ENCODE results near the gene DNAJA3.

DNAJA3 gene

DNA sequence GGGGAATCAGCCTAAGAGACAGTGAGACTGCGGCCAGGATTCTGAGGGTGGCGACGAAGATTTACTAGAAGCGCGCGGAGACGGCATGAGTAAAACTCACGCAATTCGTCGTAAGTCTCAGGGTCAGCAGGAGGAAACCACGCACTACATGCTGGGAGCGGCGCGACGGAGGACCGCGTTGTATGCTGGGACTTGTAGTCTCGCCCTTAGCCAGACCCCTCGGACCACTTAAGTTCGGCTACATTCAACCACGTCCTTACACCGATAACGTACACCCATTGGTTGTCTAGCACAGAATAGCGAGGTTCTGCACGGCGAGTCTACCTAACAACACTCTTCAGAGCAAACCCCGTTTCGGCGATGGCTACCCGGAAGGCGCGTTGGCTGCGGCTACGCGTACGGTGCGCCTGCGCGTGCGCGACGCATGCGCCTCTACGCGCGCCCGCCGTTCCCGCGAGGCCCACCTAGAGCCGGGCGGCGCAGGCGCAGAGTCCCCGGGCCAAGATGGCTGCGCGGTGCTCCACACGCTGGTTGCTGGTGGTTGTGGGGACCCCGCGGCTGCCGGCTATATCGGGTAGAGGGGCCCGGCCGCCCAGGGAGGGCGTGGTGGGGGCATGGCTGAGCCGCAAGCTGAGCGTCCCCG lies at the start of gene DNAJA3:
Gene DNAJA3, plus strand, starts transcription at position 491 of the 643 bp plus-strand sequence. Its CDS starts 14 bp downstream, at position 505.
- DNase-seq: peak; percentile 96

DNA sequence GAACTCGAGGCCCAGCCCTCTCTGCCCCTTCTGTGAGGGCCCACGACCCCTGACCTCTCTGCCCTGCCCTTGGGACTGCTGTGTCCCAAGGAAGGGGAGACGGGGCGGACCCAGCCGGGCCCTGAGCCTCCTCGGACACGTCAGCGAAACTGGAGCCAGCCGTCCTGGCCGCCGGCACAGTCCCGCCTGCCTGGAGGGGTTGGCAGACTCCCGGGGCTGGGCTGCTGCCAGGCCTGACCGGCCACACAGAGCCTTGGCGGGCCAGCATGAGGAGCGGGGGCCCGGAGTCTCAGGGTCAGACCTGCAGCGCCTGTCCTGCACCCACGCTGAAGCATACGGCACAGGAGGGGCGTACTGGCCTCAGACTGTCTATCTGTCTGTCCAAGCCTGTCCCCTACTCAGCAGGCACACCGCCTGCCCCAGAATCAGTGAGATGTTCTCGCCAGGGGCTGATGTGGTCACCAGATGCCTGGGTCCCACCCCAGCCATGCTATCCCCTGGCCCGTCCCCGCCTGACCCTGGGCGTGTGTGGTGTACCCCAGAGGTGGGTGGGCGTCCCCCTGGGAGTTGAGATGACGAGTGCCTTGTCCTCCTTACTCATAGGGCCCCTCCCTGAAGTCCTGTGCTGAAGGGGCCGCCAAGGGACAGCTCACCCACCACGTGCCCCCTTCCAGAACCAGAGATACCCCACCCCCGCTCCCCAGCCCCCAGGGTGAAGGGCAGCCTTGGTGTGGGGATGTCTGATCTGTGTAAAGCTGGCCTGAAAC lies 49.4 kb upstream of the DNAJA3 start:
- no peak for DNase-seq

DNA sequence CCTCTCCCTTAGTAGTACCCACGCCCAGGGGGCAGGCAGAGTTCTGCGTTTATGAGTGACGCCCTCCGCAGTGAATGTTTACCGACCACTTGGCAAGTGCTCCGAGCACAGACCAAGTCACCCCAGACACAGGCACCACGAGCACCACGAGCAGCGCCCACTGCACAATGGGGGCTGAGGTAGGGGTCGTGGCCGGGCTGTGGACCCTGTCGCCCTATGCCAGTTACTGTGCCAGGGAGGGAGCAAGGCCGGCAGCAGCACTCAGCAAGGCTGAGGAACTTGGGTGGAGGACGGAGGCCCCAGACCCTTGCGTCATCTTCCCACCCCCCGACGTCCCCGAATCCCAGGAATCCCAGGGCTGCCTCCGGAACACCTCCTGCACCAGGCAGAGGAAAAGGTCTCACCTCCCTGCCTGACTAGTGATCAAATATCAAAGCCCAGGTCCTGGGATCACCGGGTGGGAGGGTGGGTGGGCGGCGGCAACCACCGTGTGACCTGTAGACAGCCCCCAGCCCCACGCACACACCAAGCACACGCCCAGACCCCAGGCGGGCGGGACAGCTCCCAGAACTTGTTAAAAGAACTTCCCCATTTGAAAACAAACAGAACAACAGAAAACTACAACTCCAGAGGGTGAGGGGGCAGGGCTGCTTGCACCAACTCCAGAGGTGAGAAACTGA lies 48.6 kb upstream of the DNAJA3 start:
- no peak for DNase-seq

DNA sequence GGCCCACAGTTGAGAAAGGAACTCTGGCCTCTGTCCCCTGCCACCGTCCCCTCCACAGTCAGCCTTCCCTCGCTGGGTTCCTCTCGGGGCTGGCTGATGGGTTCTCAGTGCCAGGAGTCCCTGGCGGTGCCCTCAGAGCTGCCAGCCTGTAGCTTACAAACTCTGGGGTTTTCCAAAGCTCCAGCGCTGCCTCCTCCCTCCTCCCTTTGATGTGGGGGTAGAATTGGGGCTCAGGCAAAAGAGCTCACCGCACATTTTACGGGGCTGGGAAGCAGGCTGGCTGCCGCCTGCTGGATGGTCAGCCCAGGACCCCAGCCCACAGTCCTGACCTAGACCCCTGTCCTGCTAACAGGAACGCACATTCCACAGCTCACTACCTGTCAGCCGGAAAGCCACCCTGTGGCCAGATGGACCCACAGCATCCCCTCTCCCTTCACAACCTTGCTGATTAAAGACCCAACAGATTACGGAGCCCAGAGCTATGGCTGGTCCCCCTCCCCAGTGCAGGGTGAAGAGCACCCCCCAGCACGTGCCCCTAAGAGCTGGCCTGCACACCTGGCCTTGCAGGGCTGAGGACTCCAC lies 48.0 kb upstream of the DNAJA3 start:
- no peak for DNase-seq

DNA sequence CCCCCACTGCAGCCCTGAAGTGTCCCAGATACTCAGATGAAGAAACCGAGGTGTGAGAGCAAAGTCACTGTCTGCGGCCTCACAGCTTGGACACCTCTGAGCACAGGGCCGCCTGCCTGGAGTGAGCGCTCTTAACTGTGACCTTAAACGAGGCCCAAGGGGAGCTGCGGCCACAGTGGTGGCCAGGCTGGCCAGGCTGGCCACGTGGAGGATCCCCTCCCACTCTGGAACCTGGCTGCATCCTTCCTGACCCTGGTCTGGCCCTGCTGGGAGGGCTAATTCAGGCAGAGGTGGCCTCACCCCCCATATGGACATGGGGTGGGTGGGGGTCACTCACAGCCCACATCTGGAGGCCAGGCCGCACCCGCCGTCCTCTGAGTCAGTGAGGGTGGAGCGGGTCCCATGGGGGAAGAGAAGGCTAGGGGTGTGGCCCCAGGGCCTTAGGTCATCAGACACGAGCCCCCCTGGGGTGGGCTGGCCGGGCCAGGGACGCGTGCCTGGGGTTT lies 47.5 kb upstream of the DNAJA3 start:
- no peak for DNase-seq

DNA sequence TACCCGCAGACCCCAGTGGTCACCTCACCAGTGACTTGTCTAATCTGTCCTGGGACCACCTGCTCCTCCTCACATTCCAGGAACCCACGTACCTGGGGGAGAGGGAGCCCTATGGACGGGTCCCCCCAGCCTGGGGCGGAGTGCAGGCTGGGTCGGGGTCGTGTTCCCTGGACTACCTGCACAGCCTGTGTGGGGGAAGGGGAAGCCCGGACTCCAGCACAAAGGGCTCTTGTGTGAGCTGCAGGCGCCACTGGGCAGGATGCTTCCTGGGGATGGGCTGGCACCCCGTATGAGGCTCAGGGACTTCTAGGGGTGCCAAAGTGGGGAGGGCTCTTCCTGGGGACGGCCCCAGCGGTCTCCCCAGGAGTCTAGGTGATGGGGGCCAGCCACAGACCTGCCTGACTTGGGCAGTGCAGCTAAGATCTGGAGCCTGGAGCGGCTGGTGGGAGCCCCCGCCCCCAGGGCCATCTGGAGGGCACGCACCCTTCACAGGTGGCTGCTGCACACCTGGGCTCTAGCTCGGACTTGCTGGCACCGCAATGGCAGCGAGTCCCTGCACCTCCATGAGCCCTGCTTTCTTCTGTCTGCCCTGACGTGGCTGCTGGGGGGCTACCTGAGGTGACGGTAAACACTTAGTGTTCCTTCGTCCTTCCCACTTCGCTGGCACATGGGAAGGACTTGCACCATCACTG lies 46.5 kb upstream of the DNAJA3 start:
- no peak for DNase-seq

DNA sequence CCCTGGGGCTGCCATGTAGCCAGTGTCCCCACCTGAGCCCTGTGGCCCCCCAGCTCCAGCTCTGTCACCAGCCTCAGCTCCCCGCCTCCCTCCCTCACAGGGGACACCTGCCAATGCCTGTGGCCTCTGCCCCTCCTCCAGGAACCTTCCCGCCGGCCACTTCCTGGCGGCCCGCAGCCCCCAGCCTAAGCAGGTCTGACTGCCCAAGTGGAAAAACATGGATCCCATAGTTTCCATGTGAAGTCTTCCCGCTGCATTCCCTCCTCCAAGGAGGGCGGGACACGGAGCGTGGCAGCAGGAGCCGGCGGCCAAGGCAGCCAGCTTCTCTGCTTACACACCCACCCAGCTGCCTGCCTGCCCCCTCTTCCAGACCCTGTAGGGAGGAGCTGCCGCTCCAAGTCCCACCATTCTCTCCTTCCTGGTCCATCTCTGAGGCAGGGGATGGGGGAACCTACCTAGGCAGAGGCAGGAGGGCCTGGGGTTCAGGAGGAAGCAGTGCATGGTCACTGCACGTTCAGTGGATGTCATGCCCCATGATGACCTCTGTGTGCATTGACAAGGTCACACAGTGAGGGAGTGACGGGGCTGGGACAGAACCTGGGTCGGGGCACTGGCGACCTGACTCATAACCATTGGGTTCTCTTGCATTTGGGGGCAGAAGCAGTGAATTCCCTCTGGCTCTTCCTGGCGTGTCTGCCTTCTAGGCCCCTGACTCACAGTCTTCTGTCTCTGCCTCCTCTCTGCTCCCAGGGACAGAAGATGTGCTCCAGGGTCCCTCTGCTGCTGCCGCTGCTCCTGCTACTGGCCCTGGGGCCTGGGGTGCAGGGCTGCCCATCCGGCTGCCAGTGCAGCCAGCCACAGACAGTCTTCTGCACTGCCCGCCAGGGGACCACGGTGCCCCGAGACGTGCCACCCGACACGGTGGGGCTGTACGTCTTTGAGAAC lies 45.3 kb upstream of the DNAJA3 start:
- no peak for DNase-seq

DNA sequence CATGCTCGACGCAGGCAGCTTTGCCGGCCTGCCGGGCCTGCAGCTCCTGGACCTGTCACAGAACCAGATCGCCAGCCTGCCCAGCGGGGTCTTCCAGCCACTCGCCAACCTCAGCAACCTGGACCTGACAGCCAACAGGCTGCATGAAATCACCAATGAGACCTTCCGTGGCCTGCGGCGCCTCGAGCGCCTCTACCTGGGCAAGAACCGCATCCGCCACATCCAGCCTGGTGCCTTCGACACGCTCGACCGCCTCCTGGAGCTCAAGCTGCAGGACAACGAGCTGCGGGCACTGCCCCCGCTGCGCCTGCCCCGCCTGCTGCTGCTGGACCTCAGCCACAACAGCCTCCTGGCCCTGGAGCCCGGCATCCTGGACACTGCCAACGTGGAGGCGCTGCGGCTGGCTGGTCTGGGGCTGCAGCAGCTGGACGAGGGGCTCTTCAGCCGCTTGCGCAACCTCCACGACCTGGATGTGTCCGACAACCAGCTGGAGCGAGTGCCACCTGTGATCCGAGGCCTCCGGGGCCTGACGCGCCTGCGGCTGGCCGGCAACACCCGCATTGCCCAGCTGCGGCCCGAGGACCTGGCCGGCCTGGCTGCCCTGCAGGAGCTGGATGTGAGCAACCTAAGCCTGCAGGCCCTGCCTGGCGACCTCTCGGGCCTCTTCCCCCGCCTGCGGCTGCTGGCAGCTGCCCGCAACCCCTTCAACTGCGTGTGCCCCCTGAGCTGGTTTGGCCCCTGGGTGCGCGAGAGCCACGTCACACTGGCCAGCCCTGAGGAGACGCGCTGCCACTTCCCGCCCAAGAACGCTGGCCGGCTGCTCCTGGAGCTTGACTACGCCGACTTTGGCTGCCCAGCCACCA lies 44.4 kb upstream of the DNAJA3 start:
- DNase-seq: no peak

DNA sequence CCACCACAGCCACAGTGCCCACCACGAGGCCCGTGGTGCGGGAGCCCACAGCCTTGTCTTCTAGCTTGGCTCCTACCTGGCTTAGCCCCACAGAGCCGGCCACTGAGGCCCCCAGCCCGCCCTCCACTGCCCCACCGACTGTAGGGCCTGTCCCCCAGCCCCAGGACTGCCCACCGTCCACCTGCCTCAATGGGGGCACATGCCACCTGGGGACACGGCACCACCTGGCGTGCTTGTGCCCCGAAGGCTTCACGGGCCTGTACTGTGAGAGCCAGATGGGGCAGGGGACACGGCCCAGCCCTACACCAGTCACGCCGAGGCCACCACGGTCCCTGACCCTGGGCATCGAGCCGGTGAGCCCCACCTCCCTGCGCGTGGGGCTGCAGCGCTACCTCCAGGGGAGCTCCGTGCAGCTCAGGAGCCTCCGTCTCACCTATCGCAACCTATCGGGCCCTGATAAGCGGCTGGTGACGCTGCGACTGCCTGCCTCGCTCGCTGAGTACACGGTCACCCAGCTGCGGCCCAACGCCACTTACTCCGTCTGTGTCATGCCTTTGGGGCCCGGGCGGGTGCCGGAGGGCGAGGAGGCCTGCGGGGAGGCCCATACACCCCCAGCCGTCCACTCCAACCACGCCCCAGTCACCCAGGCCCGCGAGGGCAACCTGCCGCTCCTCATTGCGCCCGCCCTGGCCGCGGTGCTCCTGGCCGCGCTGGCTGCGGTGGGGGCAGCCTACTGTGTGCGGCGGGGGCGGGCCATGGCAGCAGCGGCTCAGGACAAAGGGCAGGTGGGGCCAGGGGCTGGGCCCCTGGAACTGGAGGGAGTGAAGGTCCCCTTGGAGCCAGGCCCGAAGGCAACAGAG lies 43.5 kb upstream of the DNAJA3 start:
- DNase-seq: no peak

DNA sequence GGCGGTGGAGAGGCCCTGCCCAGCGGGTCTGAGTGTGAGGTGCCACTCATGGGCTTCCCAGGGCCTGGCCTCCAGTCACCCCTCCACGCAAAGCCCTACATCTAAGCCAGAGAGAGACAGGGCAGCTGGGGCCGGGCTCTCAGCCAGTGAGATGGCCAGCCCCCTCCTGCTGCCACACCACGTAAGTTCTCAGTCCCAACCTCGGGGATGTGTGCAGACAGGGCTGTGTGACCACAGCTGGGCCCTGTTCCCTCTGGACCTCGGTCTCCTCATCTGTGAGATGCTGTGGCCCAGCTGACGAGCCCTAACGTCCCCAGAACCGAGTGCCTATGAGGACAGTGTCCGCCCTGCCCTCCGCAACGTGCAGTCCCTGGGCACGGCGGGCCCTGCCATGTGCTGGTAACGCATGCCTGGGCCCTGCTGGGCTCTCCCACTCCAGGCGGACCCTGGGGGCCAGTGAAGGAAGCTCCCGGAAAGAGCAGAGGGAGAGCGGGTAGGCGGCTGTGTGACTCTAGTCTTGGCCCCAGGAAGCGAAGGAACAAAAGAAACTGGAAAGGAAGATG lies 42.8 kb upstream of the DNAJA3 start:
- DNase-seq: no peak

DNA sequence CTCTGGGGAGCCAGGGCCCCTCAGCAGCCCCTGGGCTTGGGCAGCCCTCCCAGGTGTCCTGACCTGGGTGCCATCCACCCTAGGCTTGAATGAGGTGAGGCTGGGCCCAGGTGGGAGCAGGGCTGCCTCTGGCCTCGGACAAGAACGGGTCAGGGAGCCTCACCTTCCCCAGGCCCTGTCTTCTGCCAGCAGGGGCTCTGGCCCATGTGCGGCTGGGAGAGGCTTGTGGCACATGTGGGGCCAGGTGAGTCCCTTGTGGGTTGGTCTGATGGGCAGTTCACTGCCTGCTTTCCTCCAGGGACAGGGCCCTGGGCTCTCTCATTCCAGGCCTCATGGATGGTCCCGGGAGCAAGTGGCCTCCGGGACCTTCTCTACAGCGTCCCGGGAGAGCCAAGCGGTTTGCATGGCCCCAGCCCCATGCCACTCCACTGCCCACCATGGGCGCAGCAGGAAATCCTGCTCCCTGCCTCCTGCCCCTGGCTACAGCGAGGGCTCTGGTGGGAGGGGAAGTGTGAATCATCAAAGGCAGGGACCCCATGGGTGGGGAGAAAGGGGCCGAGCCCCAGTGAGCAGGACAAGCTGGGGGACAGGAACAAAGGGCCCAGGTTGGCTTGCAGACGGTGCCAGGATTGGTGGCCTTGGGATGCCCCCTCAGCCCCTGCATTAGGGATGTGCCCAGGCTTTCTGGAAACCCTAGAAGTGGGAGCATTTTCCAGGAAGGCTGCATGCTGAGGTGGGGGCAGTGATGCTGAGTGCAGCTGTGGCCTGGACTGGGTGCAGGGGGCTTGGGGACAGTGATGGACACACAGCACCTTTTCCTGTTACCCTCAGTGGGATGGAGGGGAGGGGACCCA lies 41.9 kb upstream of the DNAJA3 start:
- DNase-seq: no peak

DNA sequence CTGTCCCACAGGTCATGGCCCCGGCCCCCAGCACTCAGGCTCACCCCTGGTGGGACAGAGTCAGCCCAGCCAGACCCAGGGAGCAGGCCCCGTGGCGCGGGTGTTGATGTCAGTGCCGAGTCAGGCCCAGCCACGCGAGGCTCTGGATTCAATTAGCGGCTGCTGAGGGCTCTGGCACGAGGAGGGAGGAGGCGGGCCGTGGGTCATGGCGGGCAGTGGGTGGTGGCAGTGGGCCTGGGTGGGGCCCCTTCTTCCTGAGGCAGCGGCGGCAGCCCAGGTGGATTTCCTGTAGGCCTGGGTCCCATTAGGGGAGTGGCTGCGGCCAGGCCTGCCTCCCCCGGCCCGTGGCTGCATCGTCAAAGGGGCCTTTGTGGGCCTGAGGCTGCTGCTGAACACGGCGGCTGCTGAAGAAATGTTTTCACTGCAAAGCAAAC lies 41.1 kb upstream of the DNAJA3 start:
- DNase-seq: no peak

DNA sequence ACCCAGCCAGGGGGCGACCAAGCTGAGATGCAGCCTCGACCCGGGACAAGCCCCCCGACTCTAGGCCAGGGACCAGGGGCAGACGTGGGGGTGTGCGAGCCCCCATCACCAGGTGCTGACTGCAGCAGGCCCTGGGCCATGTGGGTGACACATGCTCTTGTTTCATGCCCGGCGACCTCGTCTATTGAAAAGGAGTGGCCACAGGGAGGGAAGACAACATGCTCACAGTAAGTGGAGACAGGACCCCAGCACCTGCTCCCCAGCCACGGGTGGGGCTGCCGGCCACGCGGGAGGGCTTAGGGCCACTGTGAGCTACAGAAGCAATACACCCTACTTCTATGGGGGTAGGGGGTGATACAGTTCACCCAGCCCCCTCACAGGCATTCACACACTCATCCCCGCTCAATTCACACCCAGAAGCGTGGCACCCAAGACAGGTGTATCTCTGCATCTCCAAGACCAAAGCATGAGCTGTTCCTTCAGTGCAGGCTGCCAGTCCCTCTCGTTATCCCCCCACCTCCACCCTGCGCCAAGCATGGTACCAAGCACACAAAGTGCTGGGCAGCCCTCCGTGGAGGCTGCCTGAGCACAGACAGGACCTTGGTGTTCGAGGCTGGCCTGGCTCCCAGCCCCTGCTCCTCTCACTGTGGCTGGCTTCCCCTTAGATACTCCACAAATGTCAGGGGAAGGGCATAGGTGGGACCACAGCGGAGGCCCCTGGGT lies 40.4 kb upstream of the DNAJA3 start:
- no peak for DNase-seq

DNA sequence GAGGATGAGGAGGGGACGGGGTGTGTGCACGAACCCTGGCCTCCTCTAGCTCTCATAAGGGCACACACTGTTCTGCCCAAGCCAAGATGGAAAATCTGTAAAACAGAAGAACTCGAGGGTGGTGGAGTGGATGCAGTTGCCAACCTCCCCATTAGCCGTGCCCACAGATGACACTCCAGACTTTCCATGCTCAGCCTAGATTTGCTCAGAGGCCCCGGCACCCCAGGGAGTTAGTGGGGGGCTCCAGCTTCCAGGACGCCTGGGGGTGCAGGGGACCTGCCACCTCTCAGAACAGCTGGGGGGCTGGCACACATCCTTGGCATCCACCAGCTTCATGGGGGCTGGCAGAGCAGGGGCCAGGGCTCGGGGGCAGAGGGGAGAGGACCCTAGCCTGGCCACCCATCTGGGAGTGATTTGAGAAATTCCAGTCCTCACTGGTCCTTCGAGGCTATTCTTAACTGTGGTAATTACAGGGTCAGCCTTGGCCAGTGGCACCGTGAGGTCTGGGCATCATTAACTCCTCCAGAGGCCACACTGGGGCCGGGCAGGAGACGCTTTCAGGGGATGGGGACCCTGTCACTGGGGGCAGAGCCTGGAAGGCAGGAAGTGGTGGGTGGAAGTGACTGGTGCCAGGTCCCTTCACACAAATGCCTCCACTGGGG lies 39.7 kb upstream of the DNAJA3 start:
- DNase-seq: no peak

DNA sequence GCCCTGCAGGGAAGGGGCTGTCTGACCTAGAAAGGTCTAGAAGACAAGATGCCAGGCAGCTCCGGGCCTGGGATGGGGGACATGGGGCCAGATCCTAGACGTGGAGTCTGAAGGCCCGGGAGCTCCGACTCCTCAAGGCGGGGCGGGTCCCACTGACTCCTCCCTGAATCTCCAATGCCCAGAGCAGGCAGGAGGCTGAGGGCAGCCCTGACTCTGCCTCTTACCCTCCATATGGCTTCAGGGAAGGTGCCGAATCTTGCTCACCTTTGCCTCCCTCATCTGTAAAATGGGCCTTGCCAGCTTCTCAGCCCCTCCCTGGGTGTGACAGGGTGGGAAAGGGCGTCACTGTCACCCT lies 39.2 kb upstream of the DNAJA3 start:
- DNase-seq: no peak

DNA sequence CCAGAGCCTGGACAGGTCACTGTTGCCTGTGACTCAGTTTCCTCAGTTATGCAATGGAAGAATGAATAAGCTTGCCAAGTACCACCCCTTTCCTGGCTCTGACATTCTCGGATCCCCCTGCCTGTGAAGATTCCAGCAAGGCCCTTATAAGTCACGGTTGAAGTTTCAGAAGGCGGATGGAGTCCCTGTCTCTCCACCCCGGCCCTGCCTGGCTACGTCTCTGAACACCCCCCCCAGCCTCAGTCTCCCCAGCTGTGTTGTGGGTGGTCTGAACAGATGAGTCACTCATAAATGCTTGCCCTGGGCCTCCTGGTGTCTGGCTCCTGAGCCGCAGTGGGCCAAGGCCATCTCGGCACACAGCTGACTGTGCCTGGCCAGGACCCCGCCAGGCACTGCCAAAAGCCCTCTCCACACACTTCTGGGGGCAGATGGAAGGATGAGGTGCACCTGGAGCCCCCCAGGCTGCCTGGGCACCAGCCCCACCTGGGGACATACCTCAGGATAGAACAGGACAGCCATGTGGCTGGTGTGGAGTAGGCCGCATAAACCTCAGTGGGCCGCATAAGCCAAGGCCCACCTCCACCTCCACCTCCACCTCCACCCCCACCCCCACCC lies 38.6 kb upstream of the DNAJA3 start:
- DNase-seq: no peak

DNA sequence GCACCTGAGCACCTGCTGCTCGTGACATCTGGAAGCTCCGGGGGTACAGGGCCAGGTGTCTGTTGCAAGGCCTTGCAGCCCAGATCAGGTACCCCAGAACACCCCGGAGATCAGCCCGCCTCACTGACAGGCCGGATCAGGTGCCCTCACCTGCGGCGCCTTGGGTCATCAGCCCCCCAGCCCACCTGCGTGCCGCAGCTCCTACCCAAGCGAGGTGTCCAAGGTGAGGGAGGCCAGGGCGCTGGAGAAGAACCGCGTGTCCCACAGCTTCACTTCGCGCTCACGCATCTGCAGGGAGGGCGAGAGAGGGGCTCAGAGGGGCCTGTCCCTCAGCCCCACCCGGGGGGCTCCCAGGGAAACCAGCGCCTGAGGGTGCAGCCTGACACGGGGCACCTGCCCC lies 37.9 kb upstream of the DNAJA3 start:
- no peak for DNase-seq
